GM19023 (cell line): ENCODE measurements around the gene FAM168B.
"Not testable (repeated sequence)": the region's sequence is repeated elsewhere in the genome, so short reads cannot be mapped to it uniquely, and the experiment has no call there.

Experiments used
- ATAC-seq: cut with Tn5 transposase; IDR thresholded peaks from one replicate; pipeline ENCODE4 v1.9.1; 2021; ENCODE audit warnings: mild to moderate bottlenecking, moderate library complexity; ENCODE audit not compliant: unreplicated experiment

FAM168B gene

DNA sequence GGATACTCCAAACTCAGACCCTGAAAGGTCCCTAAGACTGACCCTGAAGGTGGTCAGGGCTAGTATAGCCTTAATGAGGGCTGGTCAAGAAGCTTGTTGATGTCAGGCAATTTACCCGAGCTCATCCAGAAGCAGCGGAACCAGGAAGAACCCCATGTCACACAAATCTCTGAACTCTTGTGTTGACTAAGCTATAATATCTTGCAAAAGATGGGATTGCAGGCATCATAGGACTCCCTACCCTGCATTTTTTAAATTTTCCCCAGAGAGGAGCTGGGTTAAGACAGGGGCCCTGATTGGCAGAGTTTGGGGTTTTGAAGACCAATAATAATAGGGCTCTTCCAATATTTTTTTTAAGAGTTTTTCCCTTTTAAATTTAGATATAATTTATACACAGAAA is 9.9 kb upstream of the FAM168B start:
- ATAC-seq, result no peak

DNA sequence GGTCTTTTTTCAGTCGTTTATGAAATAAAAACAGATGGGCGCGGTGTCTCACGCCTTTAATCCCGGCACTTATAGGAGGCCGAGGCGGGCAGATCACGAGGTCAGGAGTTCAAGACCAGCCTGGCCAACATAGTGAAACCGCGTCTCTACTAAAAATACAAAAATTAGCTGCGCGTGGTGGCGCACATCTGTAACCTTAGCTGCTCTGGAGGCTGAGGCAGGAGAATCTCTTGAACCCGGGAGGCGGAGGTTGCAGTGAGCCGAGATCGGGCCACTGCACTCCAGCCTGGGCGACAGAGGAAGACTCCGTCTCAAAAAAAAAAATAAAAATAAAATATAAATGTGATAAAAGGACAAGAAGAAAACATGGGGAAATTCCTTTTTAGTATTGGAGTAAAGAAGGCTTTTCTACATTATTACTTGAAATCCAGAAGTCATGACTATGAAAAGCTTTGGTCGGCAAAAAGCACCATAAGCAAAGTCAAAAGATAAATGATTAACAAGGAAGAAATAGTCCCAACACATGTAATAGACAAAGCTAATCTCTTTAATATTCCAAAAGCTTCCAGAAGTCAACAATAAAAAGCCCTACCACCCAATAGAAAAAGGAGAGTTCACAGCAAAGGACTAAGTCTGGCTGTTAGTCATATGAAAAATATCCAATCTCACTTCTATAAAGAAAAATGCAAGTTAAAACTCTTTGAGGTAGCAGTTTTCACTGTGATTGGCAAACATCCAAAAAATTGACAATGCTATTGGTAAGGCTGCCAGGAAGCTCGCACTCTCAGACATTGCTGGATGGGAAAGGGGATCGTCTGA is 1.4 kb upstream of the FAM168B start:
- no peak for ATAC-seq

DNA sequence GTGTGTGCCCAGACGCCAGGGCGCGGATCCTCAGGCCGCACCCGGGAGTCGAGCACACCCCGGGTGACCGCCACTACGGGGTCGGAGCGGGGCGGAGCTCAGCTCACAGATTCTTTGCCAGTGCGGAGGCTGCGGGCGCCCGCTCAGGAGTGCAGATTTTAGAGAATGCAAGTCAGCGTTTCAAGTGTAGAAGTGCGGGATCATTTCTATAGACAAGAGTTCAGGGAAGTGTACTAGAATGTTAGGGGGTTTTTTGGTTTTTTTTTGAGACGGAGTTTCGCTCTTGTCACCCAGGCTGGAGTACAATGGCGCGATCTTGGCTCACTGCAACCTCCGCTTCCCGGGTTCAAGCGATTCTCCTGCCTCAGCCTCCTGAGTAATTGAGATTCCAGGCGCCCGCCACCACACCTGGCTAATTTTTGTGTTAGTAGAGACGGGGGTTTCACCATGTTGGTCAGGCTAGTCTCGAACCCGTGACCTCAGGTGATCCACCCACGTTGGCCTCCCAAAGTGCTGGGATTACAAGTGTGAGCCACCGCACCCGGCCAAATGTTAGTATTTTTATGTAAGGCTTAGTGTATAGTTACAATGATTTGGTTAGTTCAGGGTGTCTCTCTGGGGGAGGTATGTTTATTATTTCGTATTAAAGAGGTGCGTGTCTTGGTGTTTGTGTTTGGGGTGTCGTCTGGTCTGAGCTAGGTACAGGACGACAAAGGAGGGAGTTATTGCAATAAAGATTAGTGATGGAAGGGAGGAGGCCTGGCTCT is 619 bp upstream of the FAM168B start:
- peak; percentile 69 for ATAC-seq

DNA sequence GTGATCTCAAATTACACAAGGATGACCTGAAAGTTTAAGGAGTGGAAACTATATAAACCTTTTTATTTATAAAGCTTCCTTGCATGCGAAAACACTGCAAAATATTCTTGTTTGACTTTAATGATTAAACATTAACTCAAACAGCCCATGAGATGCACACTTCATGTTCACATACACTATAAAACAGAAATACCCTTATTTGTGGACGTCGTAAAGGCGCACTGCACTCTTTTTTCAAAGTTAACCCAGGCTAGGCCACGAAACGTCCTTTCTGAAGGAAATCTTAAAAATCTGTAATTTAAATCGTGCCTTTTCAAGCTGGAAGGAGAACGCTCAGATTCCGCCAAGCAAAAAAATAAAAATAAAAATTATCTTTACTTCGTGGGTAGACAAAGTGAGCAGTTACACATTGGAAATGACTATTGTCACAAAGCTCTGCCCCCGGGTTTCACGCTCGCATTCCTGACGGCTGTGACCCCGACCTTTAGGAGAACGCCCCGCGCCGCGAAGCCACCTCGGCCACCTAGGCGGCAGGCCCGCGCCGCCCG is 728 bp downstream of the FAM168B start:
- ATAC-seq, result no peak

DNA sequence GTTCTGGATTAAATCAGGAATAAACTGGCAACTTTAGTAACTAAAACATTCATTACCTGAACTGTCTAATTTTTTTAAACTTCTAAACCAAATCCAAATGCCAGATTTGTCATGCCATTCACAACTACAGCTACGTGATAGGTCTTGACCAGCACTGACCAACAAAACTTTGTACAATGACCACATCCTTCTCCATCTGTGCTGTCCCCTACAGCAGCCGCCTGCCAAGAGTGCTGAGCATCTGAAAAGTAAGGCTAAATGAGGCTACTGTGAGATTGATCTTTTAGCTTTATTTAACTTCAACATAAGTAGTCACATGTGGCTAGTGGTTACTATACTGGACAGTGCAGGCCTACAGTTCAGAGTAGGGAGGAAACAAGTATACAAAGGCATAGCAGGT is 7.6 kb downstream of the FAM168B start:
- no peak for ATAC-seq

DNA sequence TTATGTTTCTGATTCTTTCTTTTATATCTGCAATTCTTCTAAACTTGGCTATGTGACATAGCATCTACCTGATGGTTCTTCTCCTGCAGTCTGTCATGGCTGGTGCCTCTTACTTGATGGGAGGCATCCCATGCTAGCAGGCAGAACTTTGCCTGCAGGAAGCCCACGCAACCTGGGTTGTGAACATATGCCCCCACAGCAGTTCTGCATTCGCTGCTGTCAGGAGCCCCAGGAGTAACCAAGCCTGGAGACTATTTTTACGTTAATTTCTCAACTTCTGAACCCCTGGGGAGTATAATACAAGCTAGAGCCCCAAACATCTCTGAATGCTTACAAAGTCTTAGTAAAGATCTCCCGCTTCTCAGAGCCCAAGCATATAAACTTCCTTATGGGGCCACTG is 12.1 kb downstream of the FAM168B start:
- no peak for ATAC-seq

DNA sequence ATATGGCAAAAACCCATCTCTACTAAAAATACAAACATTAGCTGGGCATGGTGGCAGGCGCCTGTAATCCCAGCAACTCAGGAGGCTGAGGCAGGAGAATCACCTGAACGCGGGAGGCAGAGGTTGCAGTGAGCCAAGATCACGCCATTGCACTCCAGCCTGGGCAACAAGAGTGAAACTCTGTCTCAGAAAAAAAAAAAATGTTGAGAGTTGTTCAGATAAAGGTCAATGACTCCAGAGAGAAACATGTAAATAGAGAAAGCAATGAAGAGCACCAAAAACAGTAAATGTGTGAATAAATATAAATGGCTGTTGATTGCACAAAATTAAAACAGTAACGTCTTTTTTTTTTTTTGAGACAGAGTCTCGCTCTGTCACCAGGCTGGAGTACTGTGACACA is 13.3 kb downstream of the FAM168B start:
- ATAC-seq, result not testable (repeated sequence)

DNA sequence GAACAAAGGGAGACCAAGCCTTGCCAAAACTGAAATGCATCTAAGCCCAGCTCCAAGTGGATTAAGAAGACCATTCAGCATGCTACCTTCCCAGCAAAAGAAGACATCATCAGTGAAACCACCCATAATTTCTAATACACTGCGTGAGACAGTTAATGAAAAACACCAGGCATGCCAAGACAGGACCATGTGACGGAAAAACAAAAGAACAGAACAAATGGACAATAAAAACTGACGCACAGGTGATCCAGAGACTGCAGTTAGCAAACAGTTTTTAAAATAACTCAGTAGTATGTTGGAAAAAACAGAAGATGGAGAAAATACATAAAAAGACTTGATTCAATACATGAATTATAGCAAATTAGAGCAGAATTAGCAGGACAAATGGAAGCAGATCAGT is 15.3 kb downstream of the FAM168B start:
- ATAC-seq, result no peak

DNA sequence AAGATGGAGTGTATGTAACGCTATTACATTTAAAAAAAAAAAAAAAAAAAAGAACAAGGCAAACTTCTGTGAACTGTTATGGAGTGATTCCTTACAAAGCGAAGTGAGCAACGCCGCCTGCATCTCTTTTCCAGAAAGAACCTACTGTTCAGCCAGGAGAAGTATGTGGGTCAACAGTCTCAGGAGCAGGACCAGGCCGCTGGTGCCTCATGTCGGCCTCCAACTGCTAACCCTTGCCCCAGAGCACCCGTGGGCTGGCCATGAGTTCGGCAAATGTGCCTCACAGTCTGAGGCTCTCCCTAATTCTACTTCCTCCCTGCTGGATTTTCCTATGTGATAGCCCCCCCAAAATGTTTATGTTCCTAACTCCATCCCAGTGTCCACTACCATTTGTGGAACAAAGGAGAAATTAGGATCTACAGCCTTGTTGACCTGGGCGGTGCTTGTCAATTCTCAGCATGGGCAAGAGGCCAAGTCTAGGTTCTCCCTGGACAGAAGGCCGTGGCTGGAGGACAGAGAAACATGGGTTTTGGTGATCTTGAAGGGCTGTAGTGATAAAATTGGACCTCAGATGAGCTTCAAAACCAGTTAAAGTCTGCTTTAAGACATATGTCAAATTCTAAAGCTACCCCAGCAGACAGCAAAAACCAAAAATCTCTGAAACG is 15.9 kb downstream of the FAM168B start:
- no peak for ATAC-seq

DNA sequence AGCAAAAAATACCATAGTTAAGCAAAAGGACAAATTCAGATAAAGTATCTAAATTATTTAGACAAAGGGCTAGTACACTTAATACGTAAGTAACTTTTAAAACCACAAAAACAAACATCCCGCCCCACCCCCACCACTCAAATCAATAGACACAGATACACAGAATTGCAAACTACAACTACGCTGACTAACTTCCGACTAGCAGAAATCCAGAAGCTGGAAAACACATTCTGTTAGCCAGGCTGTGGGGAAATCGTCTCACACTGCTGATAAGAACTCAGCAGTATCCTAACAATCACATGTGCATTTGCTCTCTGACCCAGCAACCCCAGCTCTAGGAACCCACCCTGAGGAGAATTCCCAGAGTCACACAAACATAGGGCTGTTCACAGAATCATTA is 16.6 kb downstream of the FAM168B start:
- ATAC-seq, result no peak

DNA sequence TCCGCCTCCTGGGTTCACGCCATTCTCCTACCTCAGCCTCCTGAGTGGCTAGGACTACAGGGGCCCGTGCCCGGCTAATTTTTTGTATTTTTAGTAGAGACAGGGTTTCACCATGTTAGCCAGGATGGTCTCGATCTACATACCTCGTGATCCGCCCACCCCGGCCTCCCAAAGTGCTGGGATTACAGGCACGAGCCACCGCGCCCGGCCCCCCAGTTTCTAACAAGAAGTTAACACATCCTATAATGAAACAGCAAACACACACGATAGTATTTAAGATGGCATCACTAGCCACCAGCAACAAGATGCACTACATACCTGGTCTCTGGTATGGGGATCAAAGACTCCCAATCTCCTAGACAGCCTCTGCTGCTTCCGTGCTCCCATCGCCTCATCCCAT is 17.7 kb downstream of the FAM168B start:
- ATAC-seq, result not testable (repeated sequence)

DNA sequence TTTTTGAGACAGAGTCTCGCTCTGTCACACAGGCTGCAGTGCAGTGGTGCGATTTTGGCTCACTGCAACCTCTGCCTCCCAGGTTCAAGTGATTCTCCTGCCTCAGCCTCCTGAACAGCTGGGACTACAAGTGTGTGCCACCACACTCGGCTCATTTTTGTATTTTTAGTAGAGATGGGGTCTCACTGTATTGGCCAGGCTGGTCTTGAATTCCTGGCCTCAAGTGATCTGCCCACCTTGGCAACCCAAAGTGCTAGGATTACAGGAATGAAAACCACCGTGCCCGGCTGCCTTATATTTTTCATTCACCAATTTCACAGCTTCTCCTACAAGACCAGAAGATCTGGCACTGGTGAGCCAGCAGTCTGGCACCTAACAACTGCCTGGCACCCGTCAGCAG is 25.1 kb downstream of the FAM168B start:
- ATAC-seq, result not testable (repeated sequence)

DNA sequence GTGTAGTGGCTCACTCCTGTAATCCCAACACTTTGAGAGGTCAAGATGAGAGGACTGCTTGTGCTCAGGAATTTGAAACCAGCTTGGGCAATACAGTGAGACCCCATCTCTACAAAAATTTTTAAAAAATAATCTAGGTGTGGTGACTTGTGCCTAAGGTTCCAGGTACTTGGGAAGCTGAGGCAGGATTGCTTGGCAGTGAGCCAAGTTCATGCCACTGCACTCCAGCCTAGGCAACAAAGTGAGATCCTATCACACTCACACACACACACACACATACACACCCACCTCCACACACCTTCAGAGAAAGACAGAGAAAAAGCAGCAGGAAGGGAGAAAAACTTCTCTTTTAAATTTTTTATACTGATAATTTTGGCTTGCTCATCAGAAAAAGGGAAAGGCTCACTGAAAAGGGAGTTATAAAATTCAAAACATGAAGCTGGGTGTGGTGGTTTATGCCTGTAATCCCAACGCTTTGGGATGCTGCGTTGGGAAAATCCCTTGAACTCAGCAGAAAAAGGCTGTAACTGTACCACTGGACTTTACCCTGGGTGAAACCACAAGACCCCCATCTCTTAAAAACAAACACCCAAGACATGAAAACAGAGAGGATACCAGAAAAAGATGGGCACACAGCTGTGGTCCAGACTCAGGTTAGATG is 25.7 kb downstream of the FAM168B start:
- no peak for ATAC-seq

DNA sequence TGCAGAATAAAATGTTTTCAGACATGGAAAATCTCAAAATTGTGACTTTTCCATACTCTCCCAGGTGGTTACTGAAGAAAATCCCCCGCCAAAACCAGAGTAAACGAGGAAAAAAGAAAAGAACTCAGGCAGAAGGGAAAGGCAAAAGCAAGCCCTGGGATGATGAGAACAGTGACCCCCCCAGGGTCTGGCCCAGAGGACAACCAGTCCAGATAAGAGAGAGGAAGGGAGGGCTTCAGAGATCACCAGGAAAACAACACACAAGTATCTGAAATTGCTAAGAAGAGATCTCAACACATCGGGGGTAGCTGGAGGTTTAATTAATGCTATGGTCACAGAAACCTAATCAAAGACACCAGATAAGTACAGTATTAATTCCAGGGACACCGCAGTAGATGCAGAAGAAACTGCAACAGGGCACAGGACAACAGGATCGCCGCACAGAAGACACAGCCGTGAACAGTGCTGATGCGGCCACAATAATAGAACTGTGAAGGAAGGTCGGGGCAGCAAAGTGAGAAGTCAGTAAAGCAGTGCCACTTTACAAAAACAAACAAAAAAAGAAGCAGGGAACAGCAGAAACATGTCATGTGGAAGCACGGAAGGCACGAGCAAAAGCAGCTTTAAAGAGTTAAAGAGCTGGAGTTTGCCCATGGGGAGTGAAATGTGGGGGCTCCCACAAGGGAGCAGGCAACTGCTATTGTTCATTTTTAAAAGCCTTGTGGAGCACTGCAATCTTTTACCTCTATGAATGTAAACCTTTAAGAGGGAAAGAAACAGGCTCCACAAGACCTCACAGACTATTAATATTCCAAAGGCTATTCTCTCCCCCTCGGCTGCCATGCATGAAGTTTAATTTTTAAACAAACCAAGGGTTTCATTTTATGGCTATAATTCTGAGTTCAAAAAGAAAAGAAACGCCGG is 28.4 kb downstream of the FAM168B start:
- no peak for ATAC-seq

DNA sequence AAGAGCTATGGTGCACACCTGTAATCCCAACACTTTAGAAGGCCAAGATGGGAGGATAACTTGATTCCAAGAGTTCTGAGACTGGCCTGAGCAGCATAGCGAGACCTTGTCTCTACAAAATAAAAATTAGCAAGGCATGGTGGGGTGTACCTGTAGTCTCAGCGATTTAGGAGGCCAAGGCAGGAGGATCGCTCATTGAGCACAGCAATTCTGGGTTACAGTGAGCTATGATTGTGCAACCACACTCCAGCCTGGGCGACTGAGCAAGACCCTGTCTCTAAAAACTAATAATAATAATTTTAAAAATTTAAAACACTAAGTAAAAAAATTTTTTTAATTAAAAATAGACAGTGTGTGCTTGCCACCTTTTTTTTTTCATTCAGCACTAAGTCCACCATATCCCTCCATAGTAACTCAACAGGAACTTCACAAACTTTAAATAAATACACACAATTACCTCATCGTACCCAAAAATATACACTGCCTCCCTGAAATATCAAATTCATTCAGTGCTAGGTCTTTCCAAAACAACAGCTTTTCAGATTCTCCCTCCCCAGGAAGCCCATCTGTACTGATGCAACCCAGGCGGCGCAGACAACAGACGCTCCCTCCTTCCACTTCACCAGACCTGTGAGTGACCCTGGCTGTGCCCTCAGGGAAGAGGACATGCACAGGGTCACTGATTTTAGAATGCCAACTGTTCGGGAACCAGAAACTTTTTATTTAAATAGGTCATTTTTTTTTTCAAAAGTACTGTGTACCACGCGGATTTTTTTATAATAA is 29.6 kb downstream of the FAM168B start:
- ATAC-seq, result no peak

DNA sequence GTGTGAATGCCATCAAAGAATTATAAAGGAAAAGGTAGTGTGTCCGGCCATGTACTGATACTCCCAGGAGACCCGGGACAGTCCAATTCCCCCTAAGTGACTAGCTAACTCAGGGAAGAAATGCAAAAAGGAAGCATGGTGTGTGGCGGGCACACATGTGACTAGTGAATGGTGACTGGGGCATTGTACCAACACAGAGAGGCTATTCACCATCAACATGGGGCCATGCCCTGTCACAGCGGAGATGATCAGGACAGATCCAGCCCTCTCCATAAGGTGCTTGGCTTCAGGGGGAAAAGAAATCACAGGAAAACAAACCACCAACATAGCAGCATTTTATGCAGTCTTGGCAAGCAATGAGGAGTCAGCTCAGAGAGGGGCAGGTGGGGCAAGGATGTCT is 34.3 kb downstream of the FAM168B start:
- ATAC-seq, result no peak

DNA sequence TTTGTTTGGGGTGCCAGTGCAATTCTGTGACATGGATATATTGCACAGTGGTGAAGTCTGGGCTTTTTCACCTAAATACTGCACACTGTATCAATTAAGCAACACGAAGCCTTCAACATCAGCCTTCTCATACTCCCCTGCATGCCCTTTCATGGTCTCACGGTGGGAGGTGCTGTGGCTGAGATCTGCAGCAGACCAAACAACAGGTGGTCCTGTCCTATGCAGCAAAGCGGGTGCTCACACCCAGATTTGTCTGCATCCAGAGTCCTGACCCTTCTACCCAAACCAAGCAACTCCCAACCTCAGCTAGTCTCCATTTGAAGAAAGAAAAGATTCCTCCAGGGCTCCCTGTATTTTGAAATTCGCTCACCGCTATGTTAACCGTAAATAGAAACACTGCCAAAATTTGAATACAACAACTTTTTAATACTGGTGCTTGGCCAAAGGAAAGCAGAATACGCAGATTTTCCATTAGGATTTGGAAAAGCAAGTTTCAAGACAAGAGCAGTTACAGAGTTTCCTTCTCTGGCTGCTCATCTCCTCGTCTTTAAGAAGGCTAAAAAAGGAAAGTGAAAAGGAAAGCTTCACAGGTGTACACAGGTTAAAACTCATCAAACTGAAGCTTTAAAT is 34.9 kb downstream of the FAM168B start:
- ATAC-seq, result no peak

DNA sequence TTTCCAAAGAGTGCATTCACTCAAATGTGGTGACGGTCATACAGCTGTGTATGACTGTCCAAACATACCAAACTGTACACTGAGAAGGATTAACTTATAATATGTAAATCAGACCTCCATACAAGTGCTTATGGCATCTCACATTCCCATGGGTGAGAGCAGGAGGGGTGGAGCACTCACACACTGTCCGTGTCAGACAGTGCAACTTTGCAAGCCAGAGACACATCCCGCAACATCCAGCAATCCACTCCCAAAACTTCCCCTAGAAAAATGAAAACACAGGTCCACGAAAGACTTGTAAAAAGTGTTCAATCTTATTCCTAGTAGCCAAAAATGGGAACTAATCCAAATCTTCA is 36.4 kb downstream of the FAM168B start:
- no peak for ATAC-seq
